ENCODE data around the gene JAML. TPM values are rescaled to one million over a fixed set of nuclear protein-coding genes. Genes with fewer than 3 reads are reported as not detected.

The JAML gene, protein sequence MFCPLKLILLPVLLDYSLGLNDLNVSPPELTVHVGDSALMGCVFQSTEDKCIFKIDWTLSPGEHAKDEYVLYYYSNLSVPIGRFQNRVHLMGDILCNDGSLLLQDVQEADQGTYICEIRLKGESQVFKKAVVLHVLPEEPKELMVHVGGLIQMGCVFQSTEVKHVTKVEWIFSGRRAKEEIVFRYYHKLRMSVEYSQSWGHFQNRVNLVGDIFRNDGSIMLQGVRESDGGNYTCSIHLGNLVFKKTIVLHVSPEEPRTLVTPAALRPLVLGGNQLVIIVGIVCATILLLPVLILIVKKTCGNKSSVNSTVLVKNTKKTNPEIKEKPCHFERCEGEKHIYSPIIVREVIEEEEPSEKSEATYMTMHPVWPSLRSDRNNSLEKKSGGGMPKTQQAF
- not detected for total RNA-seq

- Histone ChIP-seq H3K9me3 (no peaks in the 10 kb centered on the region), H3K4me1 (no peaks in the 10 kb centered on the region), H3K36me3 (no peaks in the 10 kb centered on the region), H3K27me3 (no peaks in the 10 kb centered on the region), H3K27ac (peak within 1 kb of the TSS in 1 of 2 donors; percentile 37), H3K4me3 (peak within 1 kb of the TSS in 1 of 2 donors; percentile 28)
- intact Hi-C loops (cut with DNase I) = no loop called here
- no peak for TF ChIP-seq CTCF (IDR thresholded peaks at IDR 0.05)
- no peak for DNase-seq (ENCODE audit: low spot score in 2 of 2)
Measured at GRCh38 chr11:118224511-118225188, at the start of gene JAML. JAML (minus strand) TSS chr11:118225011; CDS start chr11:118214866, 10,145 bp downstream.

DNA sequence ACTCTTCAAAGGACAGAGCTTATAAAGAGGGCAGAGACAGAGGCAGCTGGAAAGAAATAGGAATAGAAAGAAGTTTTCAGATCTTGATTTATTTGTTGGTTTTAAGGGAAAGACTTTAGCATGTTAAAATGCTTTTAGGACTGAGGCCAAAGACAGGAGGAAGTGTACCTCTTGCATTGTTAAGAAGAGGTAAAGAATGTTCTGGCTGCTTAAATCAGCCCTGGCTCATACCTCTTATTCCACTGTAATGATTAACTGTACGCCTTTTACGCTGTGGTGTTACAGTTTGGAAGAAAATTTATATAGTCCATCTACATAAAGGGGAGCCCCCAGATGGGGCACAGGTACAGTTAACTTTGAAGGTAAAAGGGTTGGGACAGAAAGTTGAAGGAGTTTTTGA lies 49.4 kb upstream of the JAML start:
- H3K27ac ChIP-seq = no peak overlapping the region
- no peak for DNase-seq (ENCODE audit: low spot score in 2 of 2)
- no peaks in the 10 kb centered on the region for H3K27me3 ChIP-seq
- intact Hi-C loops (cut with DNase I) = no loop called here
- no peak overlapping the region for H3K4me3 ChIP-seq
- no peaks in the 10 kb centered on the region for H3K36me3 ChIP-seq
- TF ChIP-seq CTCF (IDR thresholded peaks at IDR 0.05) = no peak
- no peaks in the 10 kb centered on the region for H3K9me3 ChIP-seq
- H3K4me1 ChIP-seq = no peaks in the 10 kb centered on the region

- TF ChIP-seq CTCF (IDR thresholded peaks at IDR 0.05) = no peak
- H3K27me3 ChIP-seq = no peaks in the 10 kb centered on the region
Measured at GRCh38 chr11:118272001-118272400, 47.2 kb upstream of the JAML start.

DNA sequence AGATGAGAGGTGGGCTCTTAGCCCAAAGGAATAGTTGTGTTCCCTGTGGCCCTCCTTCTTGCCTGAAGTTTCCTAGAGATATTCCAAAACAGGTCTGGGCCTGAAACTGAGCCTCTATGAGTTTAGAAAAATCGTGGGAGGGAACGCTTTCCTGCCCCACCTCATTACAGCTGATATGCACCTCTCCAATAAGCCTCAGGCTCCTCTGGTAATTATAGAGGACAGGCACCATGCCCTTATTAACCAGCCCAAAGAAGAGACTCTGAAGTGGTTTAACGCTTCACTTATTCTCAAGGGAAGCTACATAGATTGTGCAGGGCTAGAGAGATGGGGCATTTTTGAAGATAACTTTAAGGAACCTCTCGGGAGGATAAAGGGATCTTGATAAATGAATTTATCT lies 42.7 kb upstream of the JAML start:
- H3K27me3 ChIP-seq = no peaks in the 10 kb centered on the region
- H3K36me3 ChIP-seq = no peaks in the 10 kb centered on the region
- H3K4me1 ChIP-seq = no peaks in the 10 kb centered on the region
- no peak for TF ChIP-seq CTCF (IDR thresholded peaks at IDR 0.05)
- no peak overlapping the region for H3K27ac ChIP-seq
- no peak overlapping the region for H3K4me3 ChIP-seq
- no peak for DNase-seq (ENCODE audit: low spot score in 2 of 2)
- intact Hi-C loops (cut with DNase I) = no loop called here
- H3K9me3 ChIP-seq = no peaks in the 10 kb centered on the region

More at GRCh38 chr11:118272001-118272400, 47.2 kb upstream of the JAML start:
- DNase-seq (ENCODE audit: low spot score in 2 of 2) = no peak
- no peak overlapping the region for H3K27ac ChIP-seq
- no peaks in the 10 kb centered on the region for H3K4me1 ChIP-seq
- no peaks in the 10 kb centered on the region for H3K36me3 ChIP-seq
- intact Hi-C loops (cut with DNase I) = no loop called here
- H3K4me3 ChIP-seq = no peak overlapping the region
- no peaks in the 10 kb centered on the region for H3K9me3 ChIP-seq

DNA sequence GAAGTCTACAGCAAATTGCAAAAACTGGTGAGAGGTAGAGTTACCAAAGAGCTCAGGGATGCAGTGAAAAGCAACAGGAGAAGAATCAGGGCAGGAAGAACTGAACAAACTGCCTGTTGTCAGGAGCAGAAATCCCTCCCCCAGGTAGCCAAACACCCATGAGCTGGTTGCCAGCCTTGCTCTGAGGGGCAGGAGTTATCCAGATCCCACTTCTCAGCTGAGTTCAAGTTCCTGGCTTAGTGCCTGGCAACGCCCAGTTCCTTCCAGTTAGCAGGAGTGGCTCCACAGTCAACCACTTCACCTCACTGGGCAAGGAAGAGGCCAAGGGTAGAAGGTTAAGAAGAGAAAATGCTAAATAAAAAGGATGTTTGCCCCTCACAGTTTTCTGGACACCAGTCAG lies 41.1 kb upstream of the JAML start:
- Histone ChIP-seq H3K4me3 (no peak overlapping the region), H3K27ac (no peak overlapping the region), H3K4me1 (no peaks in the 10 kb centered on the region), H3K27me3 (no peaks in the 10 kb centered on the region), H3K9me3 (no peaks in the 10 kb centered on the region), H3K36me3 (no peaks in the 10 kb centered on the region)
- peak in 1 of 2 donors; percentile 63 for DNase-seq (ENCODE audit: low spot score in 2 of 2)
- intact Hi-C loops (cut with DNase I) = no loop called here
- TF ChIP-seq CTCF (IDR thresholded peaks at IDR 0.05) = no peak

Data from ascending aorta (tissue), 2 donors.